Measurements from ENCODE around the gene EIF2B5. TPM values are rescaled to one million over a fixed set of nuclear protein-coding genes. Genes with fewer than 3 reads are reported as not detected.

EIF2B5 gene
- total and polyA plus RNA-seq, 9 of the 15 experiments (the other 6 are each of a cell fraction or from before 2014, with no cell fraction given) = 19.1 to 92.4 (median 74.0) TPM

GRCh38 chr3:184185461-184186183 is 50.5 kb downstream of the EIF2B5 start (continued):
- TF ChIP-seq ZMIZ1 (IDR thresholded peaks at IDR 0.05; ENCODE audit: low read depth in 2 of 2, low read length in 2 of 2) (peak in 1 of 2 experiments; percentile 73; a peak in 1 of 4 replicates), HDAC1 (IDR thresholded peaks at IDR 0.05) (peak in 1 of 2 experiments; percentile 21; a peak in 2 of 4 replicates), PHB2 (IDR thresholded peaks at IDR 0.05; ENCODE audit: low read depth) (0 out of 2 replicates have a peak, but pooled peaks have one; percentile 37), HINFP (tag; conservative IDR thresholded peaks at IDR 0.05; ENCODE audit: low read depth) (no peak), HCFC1 (IDR thresholded peaks at IDR 0.05; ENCODE audit: low read depth, low read length) (peak; percentile 90), CREM (IDR thresholded peaks at IDR 0.05; ENCODE audit: low read depth) (peak; percentile 77; the same call in 1 of the 2 replicates), KDM4B (IDR thresholded peaks at IDR 0.05; ENCODE audit: borderline replicate concordance in 2 of 2, low read depth in 1 of 2) (no peak; a peak in 1 of 4 replicates), TAL1 (IDR thresholded peaks at IDR 0.05) (peak; percentile 76; the same call in 1 of the 2 replicates), ZNF57 (CRISPR knock-in tag; IDR thresholded peaks at IDR 0.05) (no peak), RAD21 (CRISPR knock-in tag; conservative IDR thresholded peaks at IDR 0.05 in 1 of 2, IDR thresholded peaks at IDR 0.05 in 1 of 2) (peak in 1 of 2 experiments; percentile 36; a peak in 1 of 4 replicates), MAFF (IDR thresholded peaks at IDR 0.05; ENCODE audit: low read length) (peak; percentile 15; the same call in 1 of the 2 replicates), ERF (CRISPR knock-in tag; IDR thresholded peaks at IDR 0.05) (peak; percentile 87; the same call in 1 of the 2 replicates)
- TF ChIP-seq, protein P1, sequence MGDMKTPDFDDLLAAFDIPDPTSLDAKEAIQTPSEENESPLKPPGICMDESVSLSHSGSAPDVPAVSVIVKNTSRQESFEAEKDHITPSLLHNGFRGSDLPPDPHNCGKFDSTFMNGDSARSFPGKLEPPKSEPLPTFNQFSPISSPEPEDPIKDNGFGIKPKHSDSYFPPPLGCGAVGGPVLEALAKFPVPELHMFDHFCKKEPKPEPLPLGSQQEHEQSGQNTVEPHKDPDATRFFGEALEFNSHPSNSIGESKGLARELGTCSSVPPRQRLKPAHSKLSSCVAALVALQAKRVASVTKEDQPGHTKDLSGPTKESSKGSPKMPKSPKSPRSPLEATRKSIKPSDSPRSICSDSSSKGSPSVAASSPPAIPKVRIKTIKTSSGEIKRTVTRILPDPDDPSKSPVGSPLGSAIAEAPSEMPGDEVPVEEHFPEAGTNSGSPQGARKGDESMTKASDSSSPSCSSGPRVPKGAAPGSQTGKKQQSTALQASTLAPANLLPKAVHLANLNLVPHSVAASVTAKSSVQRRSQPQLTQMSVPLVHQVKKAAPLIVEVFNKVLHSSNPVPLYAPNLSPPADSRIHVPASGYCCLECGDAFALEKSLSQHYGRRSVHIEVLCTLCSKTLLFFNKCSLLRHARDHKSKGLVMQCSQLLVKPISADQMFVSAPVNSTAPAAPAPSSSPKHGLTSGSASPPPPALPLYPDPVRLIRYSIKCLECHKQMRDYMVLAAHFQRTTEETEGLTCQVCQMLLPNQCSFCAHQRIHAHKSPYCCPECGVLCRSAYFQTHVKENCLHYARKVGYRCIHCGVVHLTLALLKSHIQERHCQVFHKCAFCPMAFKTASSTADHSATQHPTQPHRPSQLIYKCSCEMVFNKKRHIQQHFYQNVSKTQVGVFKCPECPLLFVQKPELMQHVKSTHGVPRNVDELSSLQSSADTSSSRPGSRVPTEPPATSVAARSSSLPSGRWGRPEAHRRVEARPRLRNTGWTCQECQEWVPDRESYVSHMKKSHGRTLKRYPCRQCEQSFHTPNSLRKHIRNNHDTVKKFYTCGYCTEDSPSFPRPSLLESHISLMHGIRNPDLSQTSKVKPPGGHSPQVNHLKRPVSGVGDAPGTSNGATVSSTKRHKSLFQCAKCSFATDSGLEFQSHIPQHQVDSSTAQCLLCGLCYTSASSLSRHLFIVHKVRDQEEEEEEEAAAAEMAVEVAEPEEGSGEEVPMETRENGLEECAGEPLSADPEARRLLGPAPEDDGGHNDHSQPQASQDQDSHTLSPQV (IDR thresholded peaks at IDR 0.05) = peak; percentile 90
- TF ChIP-seq, protein P2, sequence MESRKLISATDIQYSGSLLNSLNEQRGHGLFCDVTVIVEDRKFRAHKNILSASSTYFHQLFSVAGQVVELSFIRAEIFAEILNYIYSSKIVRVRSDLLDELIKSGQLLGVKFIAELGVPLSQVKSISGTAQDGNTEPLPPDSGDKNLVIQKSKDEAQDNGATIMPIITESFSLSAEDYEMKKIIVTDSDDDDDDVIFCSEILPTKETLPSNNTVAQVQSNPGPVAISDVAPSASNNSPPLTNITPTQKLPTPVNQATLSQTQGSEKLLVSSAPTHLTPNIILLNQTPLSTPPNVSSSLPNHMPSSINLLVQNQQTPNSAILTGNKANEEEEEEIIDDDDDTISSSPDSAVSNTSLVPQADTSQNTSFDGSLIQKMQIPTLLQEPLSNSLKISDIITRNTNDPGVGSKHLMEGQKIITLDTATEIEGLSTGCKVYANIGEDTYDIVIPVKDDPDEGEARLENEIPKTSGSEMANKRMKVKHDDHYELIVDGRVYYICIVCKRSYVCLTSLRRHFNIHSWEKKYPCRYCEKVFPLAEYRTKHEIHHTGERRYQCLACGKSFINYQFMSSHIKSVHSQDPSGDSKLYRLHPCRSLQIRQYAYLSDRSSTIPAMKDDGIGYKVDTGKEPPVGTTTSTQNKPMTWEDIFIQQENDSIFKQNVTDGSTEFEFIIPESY (CRISPR knock-in tag; IDR thresholded peaks at IDR 0.05) = no peak; the same call in 1 of the 2 replicates
